Limb (tissue), 2 donors: Measurements from ENCODE around the gene MINDY4.

Source experiments
- DNase-seq, 2 donors: peaks; one replicate each; pipeline ENCODE4 v3.0.0-alpha.2; 2016; ENCODE audit errors: extremely low spot score in 2 of 2

The MINDY4 gene

DNA sequence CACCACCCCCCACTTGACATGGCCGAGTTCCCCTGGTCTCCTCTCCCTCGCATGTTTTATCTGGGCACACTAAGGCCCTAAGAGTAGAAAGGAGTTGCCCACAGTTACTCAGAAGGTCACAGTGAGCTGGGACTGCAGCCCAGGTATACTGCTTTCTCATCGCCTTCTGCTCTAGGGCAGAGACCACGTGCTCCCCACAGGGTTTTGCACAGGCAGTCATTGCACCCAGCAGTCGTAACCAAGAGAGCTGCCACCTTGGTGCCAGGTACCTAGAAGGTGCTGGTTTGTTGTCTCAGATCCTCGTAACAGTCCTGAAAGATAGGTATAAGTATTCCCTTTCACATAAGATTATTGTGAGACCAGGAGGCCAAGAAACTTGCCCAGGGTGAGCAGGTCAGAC is 1.8 kb downstream of the MINDY4 start:
- DNase-seq: peak in 1 of 2 donors; percentile 10

DNA sequence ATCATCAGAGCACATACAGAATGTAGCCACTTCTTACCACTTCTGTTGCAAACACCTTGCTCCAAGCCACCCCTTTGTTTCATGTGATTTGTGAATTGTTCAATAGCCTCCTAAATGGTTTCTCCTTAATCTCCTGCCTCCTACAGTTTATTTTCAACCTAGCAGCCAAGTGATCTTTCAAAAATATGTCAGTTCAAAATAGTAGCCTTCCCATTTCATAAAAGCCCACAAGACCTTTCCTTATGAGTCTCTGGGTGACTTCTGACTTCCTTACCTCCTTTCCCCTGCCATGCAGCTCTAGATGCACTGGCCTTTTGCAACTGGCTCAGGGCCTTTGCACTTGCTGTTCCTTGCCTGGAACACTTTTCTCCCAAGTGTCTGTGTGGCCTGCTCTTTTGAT is 4.8 kb downstream of the MINDY4 start:
- DNase-seq: no peak

DNA sequence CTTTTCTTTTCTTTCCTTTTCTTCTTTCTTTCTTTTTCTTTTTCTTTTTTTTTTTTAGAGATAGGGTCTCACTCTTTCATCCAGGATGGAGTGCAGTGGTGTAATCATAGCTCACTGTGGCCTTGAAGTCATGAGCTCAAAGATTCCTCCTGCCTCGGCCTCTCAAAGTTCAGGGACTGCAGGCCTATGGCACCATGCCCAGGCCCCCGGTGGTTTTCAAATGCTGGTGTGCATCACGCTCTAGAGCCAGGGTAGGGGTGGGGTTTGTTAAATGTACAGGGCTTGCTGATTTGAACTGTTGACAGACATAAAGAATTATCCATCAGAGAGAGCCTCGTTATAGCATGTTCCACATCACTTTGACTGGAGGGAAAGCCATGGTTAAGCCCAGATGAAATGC is 5.8 kb downstream of the MINDY4 start:
- DNase-seq: no peak

DNA sequence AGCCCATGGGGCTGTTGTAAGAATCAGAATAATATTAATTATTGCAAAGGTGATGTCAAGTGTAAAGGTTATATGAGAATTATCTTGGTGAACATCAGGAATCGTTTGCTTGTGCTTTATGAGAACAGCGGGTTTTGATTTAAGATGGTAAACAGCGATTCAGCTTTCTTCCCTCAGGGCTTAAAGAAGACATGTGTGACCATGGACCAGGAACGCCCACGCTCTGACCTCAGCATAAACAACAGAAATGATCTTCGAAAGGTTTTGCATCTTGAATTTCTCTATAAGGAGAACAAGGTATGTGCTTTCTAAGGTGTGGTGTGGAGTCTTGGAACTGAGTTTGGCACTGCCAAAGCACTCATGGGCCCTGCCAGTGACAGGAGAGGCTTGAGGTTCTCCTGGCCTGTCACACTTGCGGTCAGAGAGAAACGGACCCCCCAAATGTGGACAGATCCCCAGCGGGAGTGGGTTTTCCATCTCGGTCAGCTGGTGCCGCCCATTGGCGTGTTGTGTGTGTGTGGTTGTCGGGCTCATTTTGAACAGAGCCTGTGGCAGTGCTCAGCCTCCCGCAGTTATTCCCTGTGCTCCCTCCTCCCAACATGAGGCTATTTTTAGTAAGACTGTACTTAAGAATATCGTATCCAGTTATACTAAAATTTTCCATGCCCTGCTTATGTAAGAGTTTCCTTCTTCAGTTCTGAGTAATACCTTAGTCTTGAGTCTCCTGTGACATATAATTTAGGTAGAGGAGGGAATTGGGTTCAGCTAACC is 7.2 kb downstream of the MINDY4 start:
- peak in 1 of 2 donors; percentile 37 for DNase-seq

DNA sequence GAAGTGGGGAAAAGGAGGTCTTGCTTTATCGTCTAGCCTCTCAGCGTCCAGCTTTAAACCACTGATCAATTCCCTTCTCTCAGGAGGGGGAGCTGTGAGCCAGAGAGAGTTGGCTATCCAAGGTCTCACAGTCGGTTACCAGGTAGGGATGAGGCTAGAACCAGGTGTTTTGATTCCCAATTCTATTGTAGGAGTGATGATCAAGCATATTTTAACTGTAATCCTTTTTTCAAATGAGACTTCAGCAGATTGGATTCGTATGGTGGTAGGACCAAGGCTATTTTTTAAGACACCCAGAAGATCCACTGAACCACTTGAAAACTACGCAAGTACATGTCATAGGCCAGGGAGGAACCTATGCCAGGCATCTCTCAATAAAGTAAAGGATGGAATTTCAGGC is 8.4 kb downstream of the MINDY4 start:
- no peak for DNase-seq

DNA sequence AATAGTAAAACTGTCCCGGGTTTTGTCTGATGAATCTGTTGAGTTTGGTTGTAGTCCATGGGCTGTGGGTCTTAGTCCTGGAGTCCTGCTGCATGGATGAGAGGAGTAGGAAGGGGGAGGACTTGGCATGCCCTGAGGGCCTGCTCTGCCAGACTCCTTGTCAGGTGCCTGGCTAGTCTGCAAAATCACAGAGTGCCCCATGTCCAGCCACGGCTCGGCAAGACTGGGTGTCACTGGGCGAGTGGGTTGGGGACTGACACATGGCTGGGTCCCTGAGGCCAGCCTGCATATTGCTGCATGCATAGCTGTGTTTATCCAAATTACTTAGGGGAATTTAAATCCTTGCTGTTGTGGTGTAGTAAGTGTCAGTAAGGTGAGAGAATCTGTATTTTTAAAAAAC is 9.7 kb downstream of the MINDY4 start:
- DNase-seq: no peak

DNA sequence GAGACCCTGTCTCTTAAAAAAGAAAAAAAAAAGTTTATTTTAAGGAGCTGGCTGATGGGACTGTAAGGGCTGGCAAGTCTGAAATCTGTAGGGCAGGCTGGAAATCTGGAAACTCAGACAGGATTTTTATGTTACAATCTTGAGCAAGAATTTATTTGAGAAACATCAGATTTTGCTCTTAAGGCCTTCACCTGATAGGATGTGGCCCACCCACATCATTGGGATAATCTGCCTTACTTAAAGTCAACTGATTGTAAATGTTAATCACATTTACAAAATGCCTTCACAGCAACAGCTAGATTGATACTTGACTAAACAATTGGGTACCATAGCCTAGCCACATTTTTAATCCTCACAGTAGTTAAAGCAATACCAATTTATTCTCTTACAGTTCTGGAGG is 11.5 kb downstream of the MINDY4 start:
- no peak for DNase-seq

DNA sequence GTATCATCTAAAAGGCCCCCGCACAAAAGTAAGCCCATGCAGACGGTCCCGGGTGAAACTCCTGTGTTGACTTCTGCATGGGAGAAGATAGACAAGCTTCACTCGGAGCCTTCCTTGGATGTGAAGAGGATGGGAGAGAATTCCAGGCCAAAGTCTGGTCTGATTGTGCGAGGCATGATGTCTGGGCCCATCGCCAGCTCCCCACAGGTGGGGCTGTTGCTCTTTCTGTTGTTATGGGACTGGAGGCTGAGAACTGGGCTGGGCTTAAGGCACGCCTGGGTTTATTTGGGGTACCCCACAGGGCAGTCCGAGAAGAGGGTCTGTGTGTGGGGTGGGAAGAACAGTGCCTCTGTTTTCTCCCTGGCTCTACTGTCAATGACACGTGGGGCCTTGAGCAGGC is 14.6 kb downstream of the MINDY4 start:
- no peak for DNase-seq

DNA sequence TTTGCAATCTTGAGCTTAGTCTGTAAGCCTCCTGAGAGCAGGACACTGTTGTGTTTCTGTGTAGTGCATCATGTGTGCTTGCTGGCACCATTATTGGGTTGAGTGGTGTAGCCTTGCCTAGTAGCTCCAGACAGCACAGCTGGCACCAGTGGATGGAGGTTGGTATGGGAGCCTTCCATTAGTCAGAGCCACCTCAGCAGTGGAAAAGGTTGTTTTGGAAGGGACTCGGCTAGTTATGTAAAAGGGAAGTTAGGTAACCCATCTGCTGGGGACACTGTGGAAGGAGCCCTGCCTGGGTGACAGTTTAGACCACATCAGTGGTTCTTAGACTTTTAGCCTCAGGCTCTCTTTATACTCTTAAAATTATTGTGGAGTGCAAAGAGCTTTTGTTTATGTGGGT is 16.3 kb downstream of the MINDY4 start:
- no peak for DNase-seq

DNA sequence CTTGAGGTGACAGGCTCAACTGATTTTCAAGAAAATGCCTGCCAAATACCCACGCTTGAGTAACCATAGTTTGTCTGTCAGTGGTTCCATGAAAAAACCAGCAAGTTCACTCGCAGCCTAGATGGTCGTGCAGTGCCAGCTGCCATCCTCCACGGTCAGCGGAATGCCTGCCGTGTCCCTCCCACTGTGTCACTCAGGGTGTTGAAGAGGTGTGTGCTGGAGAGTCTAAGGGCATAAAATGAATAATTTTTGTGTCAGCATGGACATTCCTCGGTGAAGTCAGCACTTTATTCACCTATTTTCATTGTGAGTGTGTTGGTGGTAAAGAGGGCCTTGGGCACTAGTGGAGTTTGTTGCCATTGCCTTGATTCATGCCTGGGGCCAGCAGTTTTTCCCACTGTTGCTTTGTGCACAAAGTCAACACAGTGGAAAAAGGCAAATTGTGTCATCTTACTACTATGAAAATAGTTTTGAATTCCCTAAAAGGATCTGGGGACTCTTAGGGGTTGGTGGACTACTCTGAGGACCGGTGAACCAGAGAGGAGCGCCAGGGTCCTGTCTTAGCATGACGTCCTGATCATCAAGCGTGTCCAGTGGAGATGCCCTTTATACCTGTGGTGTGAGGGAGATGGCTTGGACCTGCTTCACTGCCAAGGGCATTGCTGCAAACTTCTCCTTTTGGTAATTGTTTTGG is 17.6 kb downstream of the MINDY4 start:
- no peak for DNase-seq

DNA sequence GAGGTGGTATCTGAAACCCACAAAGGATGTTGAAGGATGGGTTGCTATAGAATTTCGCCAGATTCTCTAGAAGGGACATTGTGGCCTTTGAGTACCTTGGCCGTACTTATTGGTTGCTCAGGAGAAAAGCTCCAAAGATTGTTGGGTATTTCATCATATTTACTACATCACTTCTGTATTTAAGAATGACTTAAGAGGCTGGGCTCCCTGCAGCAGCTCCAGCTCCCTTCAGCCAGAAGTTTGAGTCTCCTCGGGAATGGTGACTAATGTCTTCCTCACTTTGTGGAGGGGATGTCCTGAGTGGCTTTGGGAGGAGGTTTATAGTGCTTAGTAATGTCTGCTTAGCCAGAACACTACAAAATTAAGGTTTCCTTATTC is 18.1 kb downstream of the MINDY4 start:
- DNase-seq: no peak

DNA sequence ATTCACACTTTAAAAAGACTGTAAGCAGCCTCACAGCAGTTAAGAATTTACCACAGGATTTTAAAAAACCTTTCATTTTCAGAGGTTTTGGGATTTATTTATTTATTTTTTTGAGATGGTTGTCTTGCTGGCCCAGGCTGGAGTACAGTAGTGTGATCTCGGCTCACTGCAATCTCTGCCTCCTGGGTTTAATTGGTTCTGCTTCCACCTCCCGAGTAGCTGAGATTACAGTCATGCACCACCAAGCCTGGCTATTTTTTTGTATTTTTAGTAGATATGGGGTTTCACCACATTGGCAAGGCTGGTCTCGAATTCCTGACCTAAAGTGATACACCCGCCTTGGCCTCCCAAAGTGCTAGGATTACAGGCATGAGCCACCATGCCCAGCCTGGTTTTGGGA is 19.1 kb downstream of the MINDY4 start:
- DNase-seq: no peak

DNA sequence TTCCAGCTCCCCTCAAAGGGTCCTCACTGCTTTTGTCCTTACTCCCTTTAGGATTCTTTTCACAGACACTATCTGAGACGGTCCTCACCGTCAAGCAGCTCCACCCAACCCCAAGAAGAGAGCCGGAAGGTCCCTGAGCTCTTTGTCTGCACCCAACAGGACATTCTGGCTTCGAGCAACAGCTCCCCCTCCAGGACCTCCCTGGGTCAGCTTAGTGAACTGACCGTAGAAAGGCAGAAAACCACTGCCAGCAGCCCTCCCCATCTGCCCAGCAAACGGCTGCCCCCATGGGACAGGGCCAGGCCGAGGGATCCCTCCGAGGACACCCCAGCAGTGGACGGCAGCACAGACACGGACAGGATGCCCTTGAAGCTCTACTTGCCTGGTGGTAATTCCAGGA is 19.9 kb downstream of the MINDY4 start:
- no peak for DNase-seq

DNA sequence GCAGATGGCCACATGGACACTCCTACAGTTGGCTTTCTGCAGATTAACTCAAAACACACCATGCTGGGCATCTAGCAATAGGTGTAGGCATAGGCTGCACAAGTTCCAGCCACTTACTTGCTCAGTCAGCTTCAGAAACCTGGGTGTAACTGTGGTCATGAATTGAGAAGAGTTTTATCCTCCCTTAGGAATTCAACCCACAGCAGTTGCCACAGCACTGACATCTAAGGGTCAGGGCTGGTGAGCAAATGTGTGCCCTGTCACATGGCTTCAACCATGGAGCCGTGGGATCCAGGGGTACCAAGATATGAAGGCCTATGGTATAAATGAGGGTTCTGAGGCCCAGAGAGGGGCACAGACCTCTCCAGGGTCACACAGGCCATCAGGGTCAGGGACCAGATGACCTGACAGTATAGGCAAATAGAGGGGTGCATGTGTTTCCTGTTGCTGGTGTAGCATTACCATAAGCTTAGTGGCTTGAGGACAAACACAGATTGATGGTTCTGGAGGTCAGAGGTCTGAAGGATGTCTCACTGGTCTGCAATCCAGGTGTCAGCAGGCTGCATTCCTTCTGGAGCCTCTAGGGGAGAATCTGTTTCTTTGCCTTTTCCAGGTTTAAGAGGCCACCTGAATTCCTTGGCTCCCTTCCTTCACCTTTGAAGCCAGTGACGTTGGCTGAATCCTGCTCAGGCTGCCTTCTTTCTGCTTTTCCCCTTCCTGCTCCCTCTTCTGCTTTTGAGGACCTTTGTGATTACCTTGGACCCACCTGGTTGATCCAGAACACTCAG is 24.1 kb downstream of the MINDY4 start:
- DNase-seq: no peak

DNA sequence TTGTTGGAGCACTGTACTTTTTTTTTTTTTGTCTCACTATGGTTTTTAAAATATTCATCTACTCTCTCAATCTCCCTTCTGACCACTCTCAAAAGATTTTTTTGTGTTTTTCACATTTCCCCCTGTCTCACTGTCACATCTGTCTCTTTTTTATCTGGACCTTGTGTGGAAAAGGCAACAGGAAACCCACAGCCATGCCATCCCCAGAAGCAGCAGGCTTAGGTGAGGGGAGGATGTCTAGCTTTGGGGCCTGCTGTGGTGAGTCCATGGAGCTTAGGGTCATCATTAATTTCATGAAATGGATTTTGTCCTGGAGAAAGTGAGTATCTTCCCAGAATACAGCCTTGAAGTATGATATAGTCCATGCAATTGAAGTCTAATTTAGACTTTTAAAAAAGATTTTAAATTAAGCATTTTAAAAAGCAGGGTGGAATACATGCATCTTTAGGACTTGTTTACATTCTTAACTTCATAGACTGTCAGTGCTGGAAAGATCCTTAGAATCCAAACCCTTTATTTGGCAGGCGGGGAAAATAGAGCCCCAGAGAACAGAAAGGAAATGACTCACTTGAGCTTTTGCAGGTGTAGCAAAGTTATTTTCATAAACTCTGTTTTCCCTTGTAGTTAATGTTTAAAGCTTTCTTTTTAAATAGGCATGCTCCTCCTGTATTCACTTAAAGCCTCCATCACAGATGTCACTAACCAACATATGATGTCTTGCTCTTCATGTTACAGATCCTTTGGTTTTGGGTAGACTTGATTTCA is 25.1 kb downstream of the MINDY4 start:
- peak in 1 of 2 donors; percentile 65 for DNase-seq

DNA sequence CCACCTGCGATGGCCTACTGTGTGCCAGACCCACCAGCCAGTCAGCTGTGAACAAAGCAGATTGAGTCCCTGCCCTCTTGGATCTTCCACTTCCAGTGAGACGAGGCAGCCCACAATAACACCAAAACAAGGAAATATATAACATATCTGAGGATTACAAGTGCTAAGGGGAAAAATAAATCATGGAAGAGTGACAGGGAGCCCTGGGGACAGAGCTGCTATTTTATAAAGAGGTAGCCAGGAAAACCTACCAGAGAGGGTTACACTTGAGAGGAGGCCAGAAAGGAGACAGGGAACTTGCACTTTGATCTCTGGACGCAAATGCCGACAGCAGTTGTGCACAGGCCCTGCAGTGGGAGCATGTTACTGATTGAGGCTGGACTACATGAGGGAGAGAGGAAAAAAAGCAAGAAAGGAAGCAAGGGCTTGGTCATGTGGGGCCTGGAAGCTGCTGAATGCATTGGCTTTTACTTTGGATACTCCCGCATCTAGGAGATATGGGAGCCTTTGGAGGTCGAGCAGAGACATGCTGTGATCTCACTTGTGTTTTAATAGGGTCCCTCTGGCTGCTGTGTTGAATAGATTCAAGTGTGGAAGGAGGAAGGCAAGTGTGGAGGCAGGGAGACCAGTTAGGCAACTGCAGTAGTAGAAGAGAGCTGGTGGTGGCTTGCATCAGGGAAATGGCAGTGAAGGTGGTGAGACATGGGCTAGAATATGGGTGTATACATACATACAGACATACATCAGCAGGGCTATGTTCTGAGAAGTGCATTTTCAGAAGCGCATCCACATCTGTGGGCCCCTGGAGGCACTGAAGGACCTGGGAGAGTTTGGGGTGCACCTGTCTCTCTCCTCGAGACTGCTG is 26.2 kb downstream of the MINDY4 start:
- no peak for DNase-seq

DNA sequence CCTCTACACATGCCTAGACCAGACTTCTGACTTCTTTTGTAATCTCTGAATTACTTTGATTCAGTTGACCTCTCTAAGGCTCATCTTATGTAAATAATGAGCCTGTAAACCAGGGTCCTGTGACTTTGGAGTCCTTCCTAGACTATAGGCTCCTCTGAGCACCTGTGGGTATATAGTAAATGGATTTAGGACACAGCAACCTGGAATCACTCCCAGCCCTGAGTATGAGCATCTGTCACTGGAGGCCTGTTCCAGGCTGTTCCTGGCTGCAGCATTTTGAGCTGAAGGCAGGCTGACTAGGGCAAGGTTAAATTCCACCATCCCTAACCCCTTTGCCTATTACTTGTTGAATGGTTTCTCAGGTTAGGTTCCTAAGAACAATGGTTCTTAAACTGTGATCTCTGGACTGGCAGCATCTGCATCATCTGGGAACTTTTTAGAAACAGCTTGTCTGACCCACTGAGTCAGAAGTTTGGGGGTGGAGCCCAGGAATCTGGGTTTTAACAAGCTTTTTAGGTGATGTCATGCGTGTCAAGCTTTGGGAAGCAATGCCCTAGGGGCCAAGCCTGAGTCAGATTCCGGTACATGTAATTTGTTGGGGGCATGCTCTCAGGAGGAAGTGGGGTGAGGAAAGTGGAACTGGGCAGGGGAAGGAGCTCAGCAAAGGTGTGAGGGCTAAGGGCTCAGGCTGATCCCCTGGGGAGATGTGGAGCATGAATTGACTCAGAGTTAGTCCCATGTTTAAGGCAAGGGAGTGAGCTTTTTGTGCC is 28.2 kb downstream of the MINDY4 start:
- DNase-seq: no peak

DNA sequence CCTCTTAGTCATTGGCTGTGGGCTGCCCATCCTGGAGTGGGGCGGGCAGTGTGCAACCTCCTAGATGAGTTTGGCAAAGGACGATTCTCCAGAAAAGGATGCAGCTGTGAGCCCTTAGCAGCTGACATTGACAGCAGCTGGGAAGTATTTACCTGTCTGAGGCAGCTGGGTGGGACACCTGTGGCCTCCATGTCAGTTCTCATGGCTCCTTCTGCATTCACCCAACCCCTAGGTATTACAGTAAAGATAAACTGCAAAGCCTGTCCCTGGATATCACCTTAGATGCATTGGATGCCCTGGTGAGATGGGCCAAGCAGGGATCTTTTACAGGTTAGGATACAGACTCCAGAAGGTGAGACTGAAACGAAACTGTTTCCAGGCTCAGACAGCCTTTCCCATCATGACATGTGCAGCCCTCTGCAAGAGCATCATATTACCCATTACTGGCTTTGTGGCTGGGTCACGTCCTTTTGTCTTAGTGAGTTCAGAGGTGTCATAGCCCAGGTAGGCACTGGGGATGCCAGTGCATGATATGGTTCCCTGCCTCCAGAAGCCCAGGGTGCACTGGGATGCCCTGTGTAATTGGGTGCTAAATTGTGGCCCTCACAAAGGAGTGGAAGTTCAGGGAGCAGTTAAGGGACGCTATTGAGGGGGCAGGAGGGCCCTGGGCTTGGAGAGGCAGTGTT is 28.9 kb downstream of the MINDY4 start:
- DNase-seq: no peak

DNA sequence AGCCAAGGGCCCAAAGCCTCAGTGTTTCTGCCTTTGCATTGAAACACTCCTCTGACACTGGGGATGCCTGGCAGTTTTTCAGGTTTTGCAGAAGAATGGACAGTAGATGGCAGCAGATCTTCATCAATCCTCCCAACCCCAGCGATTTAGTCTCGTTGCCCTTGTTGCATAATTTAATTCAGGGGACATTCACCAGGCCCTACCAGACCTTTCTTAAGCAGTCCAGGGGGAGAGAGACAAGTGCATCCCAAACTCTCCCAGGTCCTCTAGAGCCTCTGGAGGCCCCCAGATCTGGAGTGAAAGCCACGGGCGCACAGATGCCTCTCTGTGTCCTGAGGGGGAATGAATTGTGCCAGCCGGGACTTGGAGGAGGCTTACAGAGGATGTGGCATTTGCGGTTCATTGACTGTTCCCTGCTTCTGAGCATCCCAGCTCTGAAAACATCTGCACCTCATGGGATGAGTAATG is 29.6 kb downstream of the MINDY4 start:
- DNase-seq: peak; percentile 79 to 85
